CD14-positive monocyte (primary cell): Measurements from ENCODE around the gene ANO4. TPM values are rescaled to one million over a fixed set of nuclear protein-coding genes. Genes with fewer than 3 reads are reported as not detected.

Experiments used
- DNase-seq, 3 donors: peaks; one replicate each; pipeline ENCODE4 v3.0.0-alpha.2; 2011 to 2022
- H2AFZ ChIP-seq: 2 replicates; pipeline ENCODE4 v1.6.0; 2012; ENCODE audit warnings: mild to moderate bottlenecking, low read depth, low read length, inconsistent platforms; ENCODE audit not compliant: insufficient read depth, poor library complexity, severe bottlenecking
- H3K27ac ChIP-seq, 2 donors: 1 replicate in 1 of 2; 2 replicates in 1 of 2; pipeline ENCODE4 v1.5.1; 2012 to 2013; ENCODE audit warnings: low read length in 2 of 2, control low read depth in 1 of 2, inconsistent platforms in 1 of 2, low read depth in 1 of 2, mild to moderate bottlenecking in 1 of 2
- H3K27me3 ChIP-seq, 2 donors: one replicate each; pipeline versions ENCODE4 v1.6.0 to v1.6.1; 2011 to 2013; ENCODE audit warnings: low read length in 2 of 2; ENCODE audit not compliant: control insufficient read depth in 2 of 2, insufficient read depth in 2 of 2
- H3K36me3 ChIP-seq, 2 donors: replicated peaks in 1 of 2; 1 replicate in 1 of 2; 2 replicates in 1 of 2; pipeline versions ENCODE4 v1.5.1 to v1.6.1; 2012 to 2013; ENCODE audit warnings: low read length in 2 of 2, control low read depth in 1 of 2, inconsistent platforms in 1 of 2, mild to moderate bottlenecking in 1 of 2; ENCODE audit not compliant: insufficient read depth in 2 of 2, control insufficient read depth in 1 of 2
- H3K4me1 ChIP-seq, 2 donors: 1 replicate in 1 of 2; 2 replicates in 1 of 2; pipeline versions ENCODE4 v1.5.1 to v1.6.1; 2012 to 2013; ENCODE audit warnings: low read length in 2 of 2, control low read depth in 1 of 2, inconsistent platforms in 1 of 2, mild to moderate bottlenecking in 1 of 2, moderate library complexity in 1 of 2; ENCODE audit not compliant: insufficient read depth in 2 of 2, control insufficient read depth in 1 of 2
- H3K4me2 ChIP-seq: replicated peaks from 2 replicates; pipeline ENCODE3; 2012; ENCODE audit warnings: low read length, moderate library complexity, mild to moderate bottlenecking; ENCODE audit not compliant: poor library complexity, severe bottlenecking; ENCODE audit errors: extremely low read depth
- H3K4me3 ChIP-seq, 3 experiments: fragments of 200-600 bp in 1 of 3; sonication (generic) in 1 of 3; replicated peaks in 1 of 3; 1 replicate in 2 of 3; 2 replicates in 1 of 3; pipeline ENCODE4 v1.5.1; 2011 to 2013; ENCODE audit warnings: low read length in 3 of 3, mild to moderate bottlenecking in 3 of 3, control low read depth in 2 of 3, low read depth in 2 of 3, inconsistent platforms in 1 of 3, moderate library complexity in 1 of 3
- H3K79me2 ChIP-seq: 2 replicates; pipeline ENCODE4 v1.6.0; 2012; ENCODE audit warnings: mild to moderate bottlenecking, control low read depth, inconsistent platforms, low read length, moderate library complexity; ENCODE audit not compliant: insufficient read depth
- H3K9ac ChIP-seq: 2 replicates; pipeline ENCODE4 v1.6.0; 2017; ENCODE audit warnings: low read length, mild to moderate bottlenecking; ENCODE audit not compliant: insufficient read depth, poor library complexity, severe bottlenecking
- H3K9me3 ChIP-seq, 2 donors: replicated peaks in 1 of 2; 1 replicate in 1 of 2; 2 replicates in 1 of 2; pipeline versions ENCODE4 v1.5.1 to v1.6.1; 2012 to 2013; ENCODE audit warnings: low read length in 2 of 2, control low read depth in 1 of 2; ENCODE audit not compliant: control insufficient read depth in 1 of 2, insufficient read depth in 1 of 2
- H4K20me1 ChIP-seq: 2 replicates; pipeline ENCODE4 v1.6.0; 2012; ENCODE audit warnings: mild to moderate bottlenecking, low read length, control low read depth, moderate library complexity; ENCODE audit not compliant: insufficient read depth
- H3K27ac Mint-ChIP-seq, 7 donors: one replicate each; pipeline ENCODE4 v1.8.0; 2020; ENCODE audit warnings: mild to moderate bottlenecking in 7 of 7, mixed read lengths in 7 of 7, moderate library complexity in 6 of 7, inconsistent platforms in 2 of 7
- H3K27me3 Mint-ChIP-seq, 3 donors: one replicate each; pipeline ENCODE4 v1.8.0; 2021 to 2022; ENCODE audit warnings: low read depth in 3 of 3, mild to moderate bottlenecking in 3 of 3, mixed read lengths in 3 of 3, moderate library complexity in 3 of 3, inconsistent platforms in 1 of 3
- H3K36me3 Mint-ChIP-seq, 2 donors: one replicate each; pipeline ENCODE4 v1.8.0; 2020; ENCODE audit warnings: mixed read lengths in 2 of 2, inconsistent platforms in 1 of 2, mild to moderate bottlenecking in 1 of 2
- H3K4me1 Mint-ChIP-seq: one replicate; pipeline ENCODE4 v1.8.0; 2020; ENCODE audit warnings: mild to moderate bottlenecking, mixed read lengths
- H3K4me3 Mint-ChIP-seq, 2 donors: one replicate each; pipeline ENCODE4 v1.8.0; 2020; ENCODE audit warnings: mild to moderate bottlenecking in 2 of 2, mixed read lengths in 2 of 2, moderate library complexity in 1 of 2
- H3K9me3 Mint-ChIP-seq, 7 donors: one replicate each; pipeline ENCODE4 v1.8.0; 2020 to 2022; ENCODE audit warnings: mixed read lengths in 7 of 7, mild to moderate bottlenecking in 6 of 7, moderate library complexity in 6 of 7, inconsistent platforms in 2 of 7
- CTCF ChIP-seq: fragments of 200-600 bp; IDR thresholded peaks from one replicate; pipeline ENCODE4 v1.8.0; 2022; ENCODE audit warnings: antibody characterized with exemption, mild to moderate bottlenecking
- WGBS: methylation state at CpG from one replicate; pipeline ENCODE4 v1.1.5; 2013; ENCODE audit warnings: missing lambda C conversion rate; ENCODE audit not compliant: insufficient coverage; 5-methylcytosine and 5-hydroxymethylcytosine counted together
- intact Hi-C, 2 donors: fragments of 100-400 bp; cut with micrococcal nuclease; formaldehyde crosslinking; loops; one replicate each; pipeline versions ENCODE4 v1.15.0 to v1.15.1; 2023
- polyA plus RNA-seq, 3 donors: library from polyadenylated mRNA; depleted of rRNA in 1 of 3; unstranded in 2 of 3; stranded (reverse) in 1 of 3; fragments of 300-500 nt in 2 of 3; fragments of >200 nt in 1 of 3; fragmentation: Illumina TruSeq in 2 of 3; gene quantifications; 1 replicate in 2 of 3; 2 replicates in 1 of 3; pipeline ENCODE4 v1.2.3, GENCODE V29; 2012 to 2021

Gene ANO4
- polyA plus RNA-seq, 3 donors: not detected

- Mint-ChIP-seq H3K27ac (no peak overlapping the region), H3K4me3 (no peak overlapping the region), H3K4me1 (no peaks in the 10 kb centered on the region), H3K9me3 (peaks cover 0 to 4% (median 0%) of the 10 kb centered on the region in 7 donors), H3K36me3 (no peaks in the 10 kb centered on the region), H3K27me3 (peaks cover 0 to 3% (median 2%) of the 10 kb centered on the region in 3 donors)
- Histone ChIP-seq H3K9me3 (no peaks in the 10 kb centered on the region), H4K20me1 (no peaks in the 10 kb centered on the region), H3K4me3 (no peak overlapping the region), H3K4me2 (no peak overlapping the region), H3K9ac (no peak overlapping the region), H2AFZ (no peak overlapping the region), H3K79me2 (no peaks in the 10 kb centered on the region), H3K27me3 (no peaks in the 10 kb centered on the region), H3K4me1 (no peaks in the 10 kb centered on the region), H3K36me3 (no peaks in the 10 kb centered on the region), H3K27ac (no peak overlapping the region)
- no peak for TF ChIP-seq CTCF
- intact Hi-C loops: no loop called here
- no CpG with 5 or more reads among the region's 1 CpG for WGBS
- no peak for DNase-seq
These were observed 63.4 kb downstream of the ANO4 start for GRCh38 chr12:100857971-100858370.

- no peak overlapping the region for H3K27ac Mint-ChIP-seq
- no peak overlapping the region for H3K9ac ChIP-seq
- no peaks in the 10 kb centered on the region for H4K20me1 ChIP-seq
- H3K79me2 ChIP-seq: no peaks in the 10 kb centered on the region
- no peaks in the 10 kb centered on the region for H3K36me3 ChIP-seq
- WGBS: no CpG with 5 or more reads among the region's 1 CpG
- H3K9me3 ChIP-seq: no peaks in the 10 kb centered on the region
- no peak for TF ChIP-seq CTCF
- intact Hi-C loops: no loop called here
- peaks cover 0 to 3% (median 2%) of the 10 kb centered on the region in 3 donors for H3K27me3 Mint-ChIP-seq
- H3K27ac ChIP-seq: no peak overlapping the region
- no peaks in the 10 kb centered on the region for H3K27me3 ChIP-seq
- H3K4me2 ChIP-seq: no peak overlapping the region
- no peaks in the 10 kb centered on the region for H3K4me1 ChIP-seq
- no peak for DNase-seq
- H3K9me3 Mint-ChIP-seq: peaks cover 0 to 4% (median 0%) of the 10 kb centered on the region in 7 donors
- no peak overlapping the region for H3K4me3 Mint-ChIP-seq
- no peak overlapping the region for H2AFZ ChIP-seq
- H3K4me1 Mint-ChIP-seq: no peaks in the 10 kb centered on the region
- no peaks in the 10 kb centered on the region for H3K36me3 Mint-ChIP-seq
- H3K4me3 ChIP-seq: no peak overlapping the region
These were observed 64.1 kb downstream of the ANO4 start for GRCh38 chr12:100858656-100859055.
